T follicular helper cell (primary cell): ENCODE data around the gene WSB1.
"Not testable (repeated sequence)": the region's sequence is repeated elsewhere in the genome, so short reads cannot be mapped to it uniquely, and the experiment has no call there.

Source experiments
- DNase-seq: peaks from one replicate; pipeline ENCODE4 v3.0.0-alpha.2; 2020; ENCODE audit warnings: low read depth

WSB1 gene

GRCh38 chr17:27315796-27316465 is 22.0 kb downstream of the WSB1 start:
- no peak for DNase-seq

- DNase-seq, result no peak
Observed at GRCh38 chr17:27318228-27318627, 24.3 kb downstream of the WSB1 start.

GRCh38 chr17:27318633-27319032 is 24.7 kb downstream of the WSB1 start:
- no peak for DNase-seq

- DNase-seq, result no peak
Observed at GRCh38 chr17:27319541-27320221, 25.8 kb downstream of the WSB1 start.

GRCh38 chr17:27320222-27320560 is 26.3 kb downstream of the WSB1 start:
- no peak for DNase-seq

- no peak for DNase-seq
Observed at GRCh38 chr17:27321372-27321771, 27.5 kb downstream of the WSB1 start.

GRCh38 chr17:27322026-27322425 is 28.1 kb downstream of the WSB1 start:
- no peak for DNase-seq

- no peak for DNase-seq
Observed at GRCh38 chr17:27322690-27323508, 29.0 kb downstream of the WSB1 start.

- DNase-seq, result no peak
Observed at GRCh38 chr17:27323538-27324215, 29.8 kb downstream of the WSB1 start.

- no peak for DNase-seq
Observed at GRCh38 chr17:27324771-27325339, 30.9 kb downstream of the WSB1 start.

GRCh38 chr17:27326051-27326450 is 32.1 kb downstream of the WSB1 start:
- no peak for DNase-seq

GRCh38 chr17:27326585-27326984 is 32.7 kb downstream of the WSB1 start:
- DNase-seq, result no peak

- no peak for DNase-seq
Observed at GRCh38 chr17:27327397-27327796, 33.5 kb downstream of the WSB1 start.

- DNase-seq, result no peak
Observed at GRCh38 chr17:27327871-27328270, 34.0 kb downstream of the WSB1 start.

GRCh38 chr17:27328686-27329085 is 34.8 kb downstream of the WSB1 start:
- DNase-seq, result not testable (repeated sequence)

GRCh38 chr17:27329146-27329805 is 35.4 kb downstream of the WSB1 start:
- no peak for DNase-seq

- no peak for DNase-seq
Observed at GRCh38 chr17:27332047-27332393, 38.1 kb downstream of the WSB1 start.

GRCh38 chr17:27332485-27333409 is 38.8 kb downstream of the WSB1 start:
- peak; percentile 74 for DNase-seq

- no peak for DNase-seq
Observed at GRCh38 chr17:27333410-27333980, 39.6 kb downstream of the WSB1 start.

GRCh38 chr17:27336184-27336583 is 42.3 kb downstream of the WSB1 start:
- no peak for DNase-seq
